Measurements from ENCODE around the gene MAGEH1.

Gene MAGEH1

DNA sequence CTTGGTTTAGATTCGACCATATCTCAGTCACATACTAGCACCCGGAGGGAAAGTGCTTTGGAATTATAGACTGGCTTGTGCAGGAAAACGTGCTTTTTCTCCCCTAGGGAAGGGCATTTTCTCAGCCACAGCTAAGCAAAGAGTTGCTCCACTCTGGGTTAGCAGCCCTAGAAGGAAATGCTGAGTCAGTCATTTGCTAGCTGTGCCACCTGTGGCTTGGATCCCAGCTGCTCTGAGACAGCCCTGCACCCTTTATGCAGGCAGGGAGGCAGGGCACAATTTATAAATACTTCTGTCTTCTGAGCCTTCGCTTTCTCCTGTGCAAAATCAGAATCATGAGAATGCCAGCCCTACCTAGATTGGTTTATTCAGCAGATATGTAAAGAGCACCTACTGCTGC is 39.0 kb downstream of the MAGEH1 start:
- DNase-seq (ENCODE audit: low read depth), result no peak

Data from activated T-cell treated with anti-CD3 and anti-CD28 coated beads for 1 hour (primary cell).